GM12874 (cell line): ENCODE results near the gene VCAM1.

Experiments
- TF ChIP-seq, protein P1 (sequence below): IDR thresholded peaks from 2 replicates; pipeline ENCODE4 v1.5.1; 2011; ENCODE audit warnings: low read depth, mild to moderate bottlenecking, control low read depth, low read length, moderate library complexity; ENCODE audit not compliant: insufficient read depth

VCAM1 gene

DNA sequence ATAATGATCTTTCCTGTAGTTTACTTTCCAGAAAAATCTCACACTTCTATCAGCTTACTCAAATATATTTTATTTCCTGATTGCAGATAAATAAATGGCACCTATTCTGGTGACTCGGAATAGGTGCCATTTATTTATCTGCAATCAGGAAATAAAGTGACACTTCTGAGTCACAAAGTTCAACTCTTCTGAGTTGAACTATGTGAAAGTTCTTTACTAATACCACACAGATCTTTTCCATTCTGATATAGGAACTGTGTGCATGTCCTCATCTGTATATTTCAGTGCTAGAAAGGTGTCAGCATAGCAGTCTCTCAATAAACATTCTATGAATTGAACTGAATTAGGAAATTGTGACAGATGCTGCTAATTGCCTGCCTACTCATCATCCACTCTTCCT is 4.9 kb upstream of the VCAM1 start:
- TF ChIP-seq, protein P1, sequence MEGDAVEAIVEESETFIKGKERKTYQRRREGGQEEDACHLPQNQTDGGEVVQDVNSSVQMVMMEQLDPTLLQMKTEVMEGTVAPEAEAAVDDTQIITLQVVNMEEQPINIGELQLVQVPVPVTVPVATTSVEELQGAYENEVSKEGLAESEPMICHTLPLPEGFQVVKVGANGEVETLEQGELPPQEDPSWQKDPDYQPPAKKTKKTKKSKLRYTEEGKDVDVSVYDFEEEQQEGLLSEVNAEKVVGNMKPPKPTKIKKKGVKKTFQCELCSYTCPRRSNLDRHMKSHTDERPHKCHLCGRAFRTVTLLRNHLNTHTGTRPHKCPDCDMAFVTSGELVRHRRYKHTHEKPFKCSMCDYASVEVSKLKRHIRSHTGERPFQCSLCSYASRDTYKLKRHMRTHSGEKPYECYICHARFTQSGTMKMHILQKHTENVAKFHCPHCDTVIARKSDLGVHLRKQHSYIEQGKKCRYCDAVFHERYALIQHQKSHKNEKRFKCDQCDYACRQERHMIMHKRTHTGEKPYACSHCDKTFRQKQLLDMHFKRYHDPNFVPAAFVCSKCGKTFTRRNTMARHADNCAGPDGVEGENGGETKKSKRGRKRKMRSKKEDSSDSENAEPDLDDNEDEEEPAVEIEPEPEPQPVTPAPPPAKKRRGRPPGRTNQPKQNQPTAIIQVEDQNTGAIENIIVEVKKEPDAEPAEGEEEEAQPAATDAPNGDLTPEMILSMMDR = no peak

GRCh38 chr1:100717218-100717617 is 2.3 kb upstream of the VCAM1 start:
- TF ChIP-seq, protein P1 = no peak

GRCh38 chr1:100718581-100718980 is 961 bp upstream of the VCAM1 start:
- TF ChIP-seq, protein P1 = no peak

DNA sequence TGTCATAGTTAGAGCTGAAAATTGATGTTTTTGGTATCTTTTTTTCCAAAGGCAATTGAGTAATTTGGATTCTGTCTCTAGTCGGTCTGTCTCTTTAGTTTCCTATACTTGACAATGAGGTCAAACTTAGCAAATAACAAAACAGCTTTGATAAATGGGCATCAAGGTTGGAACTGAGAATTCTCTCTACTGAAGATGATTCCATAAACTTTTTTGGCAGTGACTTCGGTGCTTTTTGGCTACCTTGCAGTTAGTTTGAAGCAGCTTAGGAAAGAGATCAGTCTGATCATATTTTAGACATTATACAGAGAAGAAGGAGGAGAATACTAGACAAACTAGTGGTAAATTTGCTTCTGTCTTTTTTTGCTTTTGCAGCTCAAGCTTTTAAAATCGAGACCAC is 559 bp downstream of the VCAM1 start:
- TF ChIP-seq, protein P1 = no peak

DNA sequence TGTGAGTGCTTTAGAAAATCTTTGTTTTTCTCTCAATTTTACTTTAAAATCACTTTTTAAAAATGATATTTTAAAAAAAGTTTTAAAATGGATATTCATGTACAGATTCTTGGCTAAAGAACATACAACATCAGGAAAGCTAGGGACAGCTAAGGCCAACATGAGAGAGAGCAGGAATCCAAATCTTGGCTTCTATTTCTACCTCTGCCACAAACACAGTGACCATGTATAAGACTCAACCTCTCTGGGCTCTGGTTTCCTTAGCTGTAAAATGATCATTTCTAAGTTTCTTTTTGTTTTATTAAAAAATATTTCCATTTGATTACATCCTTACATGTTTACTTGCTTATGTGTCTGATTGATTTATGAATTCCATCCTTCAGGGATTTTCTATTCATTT is 1.2 kb downstream of the VCAM1 start:
- TF ChIP-seq, protein P1 = no peak

- TF ChIP-seq, protein P1 = no peak
Measured at GRCh38 chr1:100721526-100722207, 2.1 kb downstream of the VCAM1 start.

- TF ChIP-seq, protein P1 = no peak
Measured at GRCh38 chr1:100722221-100722620, 2.7 kb downstream of the VCAM1 start.
